Osteocyte (in vitro differentiated cells): Measurements from ENCODE around the gene IFNAR2. TPM values are rescaled to one million over a fixed set of nuclear protein-coding genes. Genes with fewer than 3 reads are reported as not detected.

Experiments
- DNase-seq: peaks from one replicate; pipeline ENCODE4 v3.0.0; 2021; ENCODE audit warnings: mixed read lengths; ENCODE audit not compliant: unreplicated experiment; ENCODE audit errors: extremely low spot score
- H3K27ac Mint-ChIP-seq: one replicate; pipeline ENCODE4 v1.8.0; 2021; ENCODE audit warnings: mild to moderate bottlenecking, mixed read lengths; ENCODE audit not compliant: unreplicated experiment
- H3K27me3 Mint-ChIP-seq: one replicate; pipeline ENCODE4 v1.8.0; 2021; ENCODE audit warnings: mixed read lengths; ENCODE audit not compliant: unreplicated experiment
- H3K36me3 Mint-ChIP-seq: one replicate; pipeline ENCODE4 v1.8.0; 2021; ENCODE audit warnings: mixed read lengths; ENCODE audit not compliant: unreplicated experiment
- H3K4me1 Mint-ChIP-seq: one replicate; pipeline ENCODE4 v1.8.0; 2021; ENCODE audit warnings: mixed read lengths; ENCODE audit not compliant: unreplicated experiment
- H3K4me3 Mint-ChIP-seq: one replicate; pipeline ENCODE4 v1.8.0; 2021; ENCODE audit warnings: mild to moderate bottlenecking, moderate library complexity, mixed read lengths; ENCODE audit not compliant: unreplicated experiment
- H3K9me3 Mint-ChIP-seq: one replicate; pipeline ENCODE4 v1.8.0; 2021; ENCODE audit warnings: mixed read lengths; ENCODE audit not compliant: unreplicated experiment
- CTCF ChIP-seq: fragments of 200-600 bp; sonication (generic); IDR thresholded peaks from 2 replicates; pipeline ENCODE4 v1.5.0; 2021; ENCODE audit warnings: antibody characterized with exemption, mild to moderate bottlenecking, moderate library complexity
- total RNA-seq: library from RNA; stranded (reverse); gene quantifications from 2 replicates; pipeline ENCODE4 v1.2.1, GENCODE V29; 2021

IFNAR2 gene
- total RNA-seq, 1 donor from 2014 or later: 15.9 TPM

DNA sequence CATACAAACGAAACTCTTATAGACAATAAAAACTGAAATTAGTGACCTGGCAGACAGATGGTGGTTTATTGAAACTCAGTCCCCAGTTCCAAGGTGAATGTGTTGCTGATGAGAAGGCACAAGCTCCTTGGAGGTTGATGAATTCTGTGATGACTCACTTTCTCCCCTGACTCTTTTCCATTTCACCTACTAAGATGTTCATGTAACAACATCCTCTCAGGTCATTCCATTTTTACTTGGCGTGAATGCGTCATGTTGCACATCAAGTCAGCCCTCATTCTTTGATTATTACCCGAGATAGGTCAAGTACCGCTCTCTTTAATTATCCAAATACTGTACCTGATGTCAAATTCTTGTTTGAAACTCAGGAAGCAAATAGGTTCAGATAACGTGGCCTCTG lies 26.3 kb downstream of the IFNAR2 start:
- Mint-ChIP-seq H3K4me3 (no peak overlapping the region), H3K9me3 (no peaks in the 10 kb centered on the region), H3K36me3 (peaks cover 44% of the 10 kb centered on the region), H3K27ac (no peak overlapping the region), H3K27me3 (no peaks in the 10 kb centered on the region), H3K4me1 (no peaks in the 10 kb centered on the region)
- DNase-seq: no peak
- no peak for TF ChIP-seq CTCF

- DNase-seq: peak; percentile 66
- Mint-ChIP-seq H3K4me1 (no peaks in the 10 kb centered on the region), H3K27me3 (no peaks in the 10 kb centered on the region), H3K9me3 (no peaks in the 10 kb centered on the region), H3K36me3 (peaks cover 35% of the 10 kb centered on the region), H3K4me3 (no peak overlapping the region), H3K27ac (no peak overlapping the region)
- no peak for TF ChIP-seq CTCF
These were observed 27.5 kb downstream of the IFNAR2 start for GRCh38 chr21:33257094-33257803.

GRCh38 chr21:33258475-33258874 lies 28.7 kb downstream of the IFNAR2 start:
- Mint-ChIP-seq H3K36me3 (peaks cover 29% of the 10 kb centered on the region), H3K27me3 (no peaks in the 10 kb centered on the region), H3K4me1 (no peaks in the 10 kb centered on the region), H3K27ac (no peak overlapping the region), H3K9me3 (no peaks in the 10 kb centered on the region), H3K4me3 (no peak overlapping the region)
- DNase-seq: peak; percentile 42
- no peak for TF ChIP-seq CTCF

DNA sequence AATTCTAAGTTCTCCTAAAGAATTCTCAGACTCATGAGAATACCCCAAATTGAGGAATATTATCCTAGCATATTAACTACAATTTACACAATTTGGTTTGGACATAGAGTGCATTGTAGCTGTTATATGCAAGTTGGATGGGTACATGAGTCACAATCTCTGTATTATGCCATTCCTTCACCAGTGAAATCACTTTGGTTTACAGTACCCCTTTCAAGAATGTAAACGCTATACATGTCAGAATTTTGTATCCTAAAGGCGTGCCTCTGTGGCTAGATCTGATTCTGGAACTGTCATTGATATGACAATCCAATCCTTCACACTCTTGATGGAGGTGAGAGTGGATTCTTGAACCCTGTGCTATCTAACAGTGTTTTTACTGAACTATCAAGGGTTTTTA lies 29.7 kb downstream of the IFNAR2 start:
- Mint-ChIP-seq H3K4me3 (no peak overlapping the region), H3K36me3 (peaks cover 29% of the 10 kb centered on the region), H3K9me3 (no peaks in the 10 kb centered on the region), H3K27me3 (no peaks in the 10 kb centered on the region), H3K4me1 (no peaks in the 10 kb centered on the region), H3K27ac (no peak overlapping the region)
- no peak for TF ChIP-seq CTCF
- DNase-seq: no peak

DNA sequence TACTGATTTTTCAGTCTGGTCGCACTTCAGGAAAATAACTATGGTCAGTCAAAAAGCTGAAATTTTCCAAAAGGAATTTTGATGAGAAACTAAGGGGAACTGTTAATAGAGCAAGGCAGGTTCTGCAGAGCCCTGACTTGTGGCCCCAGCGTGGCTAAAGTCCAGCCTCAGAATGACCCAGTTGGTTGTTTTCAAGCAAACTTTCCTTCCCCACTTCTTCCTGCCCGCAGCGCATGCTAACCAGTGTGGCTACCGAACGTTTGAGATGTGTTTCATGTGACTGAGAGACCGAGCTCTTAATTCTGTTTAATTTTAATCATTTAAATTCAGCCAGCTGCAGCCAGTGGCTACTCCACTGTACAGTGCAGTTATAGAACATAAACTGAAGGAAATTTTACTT lies 30.3 kb downstream of the IFNAR2 start:
- peaks cover 27% of the 10 kb centered on the region for H3K36me3 Mint-ChIP-seq
- DNase-seq: peak; percentile 51
- no peaks in the 10 kb centered on the region for H3K27me3 Mint-ChIP-seq
- no peaks in the 10 kb centered on the region for H3K4me1 Mint-ChIP-seq
- H3K4me3 Mint-ChIP-seq: no peak overlapping the region
- no peaks in the 10 kb centered on the region for H3K9me3 Mint-ChIP-seq
- no peak for TF ChIP-seq CTCF
- no peak overlapping the region for H3K27ac Mint-ChIP-seq
